ENCODE results near the gene OR9A2.

OR9A2 gene

GRCh38 chr7:143042790-143043271, 15.9 kb upstream of the OR9A2 start:
- Histone ChIP-seq H3K4me3 (replicated peaks; ENCODE audit: insufficient read depth, low read length) (no peak overlapping the region), H3K27ac (replicated peaks) (no peak overlapping the region), H3K27me3 (ENCODE audit: insufficient read depth, poor library complexity, severe bottlenecking) (no peaks in the 10 kb centered on the region)
- no peak for DNase-seq (ENCODE audit: low read depth in 1 of 2, low spot score in 1 of 2)
- TF ChIP-seq SPI1 (IDR thresholded peaks at IDR 0.05; ENCODE audit: borderline replicate concordance, low read depth) (no peak), GABPA (IDR thresholded peaks at IDR 0.05; ENCODE audit: low read depth) (no peak), CTCF (IDR thresholded peaks at IDR 0.05; ENCODE audit: insufficient read depth, low read length) (no peak), REST (IDR thresholded peaks at IDR 0.05; ENCODE audit: insufficient replicate concordance, low read depth) (no peak), POLR2AphosphoS5 (IDR thresholded peaks at IDR 0.05; ENCODE audit: low read depth) (no peak)

GRCh38 chr7:143042159-143042789, 15.3 kb upstream of the OR9A2 start:
- Histone ChIP-seq H3K4me3 (replicated peaks; ENCODE audit: insufficient read depth, low read length) (no peak overlapping the region), H3K27me3 (ENCODE audit: insufficient read depth, poor library complexity, severe bottlenecking) (no peaks in the 10 kb centered on the region), H3K27ac (replicated peaks) (no peak overlapping the region)
- TF ChIP-seq REST (IDR thresholded peaks at IDR 0.05; ENCODE audit: insufficient replicate concordance, low read depth), result no peak
- TF ChIP-seq CTCF (IDR thresholded peaks at IDR 0.05; ENCODE audit: insufficient read depth, low read length), result no peak
- no peak for TF ChIP-seq POLR2AphosphoS5 (IDR thresholded peaks at IDR 0.05; ENCODE audit: low read depth)
- TF ChIP-seq GABPA (IDR thresholded peaks at IDR 0.05; ENCODE audit: low read depth), result no peak
- no peak for TF ChIP-seq SPI1 (IDR thresholded peaks at IDR 0.05; ENCODE audit: borderline replicate concordance, low read depth)
- DNase-seq (ENCODE audit: low read depth in 1 of 2, low spot score in 1 of 2), result no peak

- TF ChIP-seq POLR2AphosphoS5 (IDR thresholded peaks at IDR 0.05; ENCODE audit: low read depth), result no peak
- TF ChIP-seq CTCF (IDR thresholded peaks at IDR 0.05; ENCODE audit: insufficient read depth, low read length), result no peak
- TF ChIP-seq SPI1 (IDR thresholded peaks at IDR 0.05; ENCODE audit: borderline replicate concordance, low read depth), result no peak
- TF ChIP-seq GABPA (IDR thresholded peaks at IDR 0.05; ENCODE audit: low read depth), result no peak
- no peak for TF ChIP-seq REST (IDR thresholded peaks at IDR 0.05; ENCODE audit: insufficient replicate concordance, low read depth)
- H3K4me3 ChIP-seq (replicated peaks; ENCODE audit: insufficient read depth, low read length), result no peak overlapping the region
- no peaks in the 10 kb centered on the region for H3K27me3 ChIP-seq (ENCODE audit: insufficient read depth, poor library complexity, severe bottlenecking)
- no peak for DNase-seq (ENCODE audit: low read depth in 1 of 2, low spot score in 1 of 2)
- H3K27ac ChIP-seq (replicated peaks), result no peak overlapping the region
Observed at GRCh38 chr7:143041346-143041745, 14.4 kb upstream of the OR9A2 start.

Measured in HL-60 (cell line).